Mesenchymal stem cell (in vitro differentiated cells and primary cell): ENCODE data around the gene ALK.

Experiments used
- DNase-seq: peaks from one replicate; pipeline ENCODE4 v3.0.0-alpha.2; 2013
- H2AFZ ChIP-seq: one replicate; pipeline ENCODE4 v1.6.1; 2013; ENCODE audit warnings: low read depth, mild to moderate bottlenecking, control low read depth, inconsistent platforms, low read length, moderate library complexity
- H2AK5ac ChIP-seq: 2 replicates; pipeline ENCODE4 v1.6.1; 2013; ENCODE audit warnings: low read length, moderate library complexity, mild to moderate bottlenecking, inconsistent platforms; ENCODE audit not compliant: severe bottlenecking
- H2BK120ac ChIP-seq: one replicate; pipeline ENCODE4 v1.6.1; 2013; ENCODE audit warnings: low read depth, mild to moderate bottlenecking, inconsistent platforms, low read length, moderate library complexity
- H2BK12ac ChIP-seq, 2 experiments: one replicate each; pipeline ENCODE4 v1.6.1; 2013; ENCODE audit warnings: inconsistent platforms in 2 of 2, low read length in 2 of 2, mild to moderate bottlenecking in 2 of 2, moderate library complexity in 2 of 2, control low read depth in 1 of 2
- H2BK15ac ChIP-seq: one replicate; pipeline ENCODE4 v1.6.1; 2013; ENCODE audit warnings: mild to moderate bottlenecking, low read depth, inconsistent platforms; ENCODE audit not compliant: poor library complexity, severe bottlenecking
- H2BK5ac ChIP-seq: 2 replicates; pipeline ENCODE4 v1.6.1; 2013; ENCODE audit warnings: low read depth, mild to moderate bottlenecking, low read length, control low read depth, inconsistent platforms; ENCODE audit not compliant: poor library complexity, severe bottlenecking
- H3K14ac ChIP-seq, 2 experiments: one replicate each; pipeline ENCODE4 v1.6.1; 2013; ENCODE audit warnings: inconsistent platforms in 2 of 2, low read length in 2 of 2, control low read depth in 1 of 2, mild to moderate bottlenecking in 1 of 2, moderate library complexity in 1 of 2
- H3K18ac ChIP-seq, 2 experiments: one replicate each; pipeline ENCODE4 v1.6.1; 2013; ENCODE audit warnings: inconsistent platforms in 2 of 2, low read length in 2 of 2, control low read depth in 1 of 2, low read depth in 1 of 2, mild to moderate bottlenecking in 1 of 2
- H3K23ac ChIP-seq, 2 experiments: one replicate each; pipeline ENCODE4 v1.6.1; 2013; ENCODE audit warnings: inconsistent platforms in 2 of 2, low read length in 2 of 2, mild to moderate bottlenecking in 2 of 2, moderate library complexity in 2 of 2, control low read depth in 1 of 2
- H3K27ac ChIP-seq: 2 replicates; pipeline ENCODE4 v1.5.1; 2013; ENCODE audit warnings: mild to moderate bottlenecking, moderate library complexity, low read length, control low read depth, inconsistent platforms; ENCODE audit not compliant: poor library complexity, severe bottlenecking
- H3K27me3 ChIP-seq, 2 experiments: 2 replicates each; pipeline versions ENCODE4 v1.6.1 to v1.7.0; 2013; ENCODE audit warnings: low read length in 2 of 2, mild to moderate bottlenecking in 2 of 2, moderate library complexity in 2 of 2, control low read depth in 1 of 2, inconsistent platforms in 1 of 2; ENCODE audit not compliant: control insufficient read depth in 1 of 2, insufficient read depth in 1 of 2
- H3K36me3 ChIP-seq, 2 experiments: 2 replicates each; pipeline versions ENCODE4 v1.6.1 to v1.7.0; 2013; ENCODE audit warnings: low read length in 2 of 2, control low read depth in 1 of 2, inconsistent platforms in 1 of 2, low read depth in 1 of 2, mild to moderate bottlenecking in 1 of 2; ENCODE audit not compliant: insufficient read depth in 2 of 2, control insufficient read depth in 1 of 2
- H3K4ac ChIP-seq, 2 experiments: one replicate each; pipeline ENCODE4 v1.6.1; 2013; ENCODE audit warnings: inconsistent platforms in 2 of 2, low read length in 2 of 2, mild to moderate bottlenecking in 2 of 2, moderate library complexity in 2 of 2, control low read depth in 1 of 2, low read depth in 1 of 2
- H3K4me1 ChIP-seq: 2 replicates; pipeline ENCODE4 v1.6.1; 2013; ENCODE audit warnings: low read depth, low read length, control low read depth; ENCODE audit not compliant: control insufficient read depth, insufficient read depth
- H3K4me2 ChIP-seq: 2 replicates; pipeline ENCODE4 v1.6.1; 2013; ENCODE audit warnings: low read length, mild to moderate bottlenecking, inconsistent platforms; ENCODE audit not compliant: poor library complexity, severe bottlenecking
- H3K4me3 ChIP-seq, 2 experiments: 2 replicates each; pipeline versions ENCODE4 v1.5.1 to v1.7.0; 2013; ENCODE audit warnings: low read length in 2 of 2, mild to moderate bottlenecking in 2 of 2, control low read depth in 1 of 2, low read depth in 1 of 2; ENCODE audit not compliant: insufficient read depth in 1 of 2
- H3K79me1 ChIP-seq: replicated peaks from 2 replicates; pipeline ENCODE4 v1.6.1; 2013; ENCODE audit warnings: mild to moderate bottlenecking, control low read depth, low read length, inconsistent platforms; ENCODE audit not compliant: poor library complexity, severe bottlenecking
- H3K9ac ChIP-seq: 2 replicates; pipeline ENCODE4 v1.7.0; 2013; ENCODE audit warnings: mild to moderate bottlenecking, low read length, moderate library complexity
- H3K9me3 ChIP-seq: 2 replicates; pipeline ENCODE4 v1.7.0; 2013; ENCODE audit warnings: mild to moderate bottlenecking, low read length; ENCODE audit not compliant: control insufficient read depth
- H4K8ac ChIP-seq: one replicate; pipeline ENCODE4 v1.6.1; 2013; ENCODE audit warnings: inconsistent platforms, mild to moderate bottlenecking, low read length, moderate library complexity
- H4K91ac ChIP-seq: one replicate; pipeline ENCODE4 v1.6.1; 2013; ENCODE audit warnings: mild to moderate bottlenecking, low read length, inconsistent platforms
- WGBS: methylation state at CpG from one replicate; pipeline ENCODE4 v1.1.7; 2013; ENCODE audit warnings: mixed read lengths; 5-methylcytosine and 5-hydroxymethylcytosine counted together

ALK gene

DNA sequence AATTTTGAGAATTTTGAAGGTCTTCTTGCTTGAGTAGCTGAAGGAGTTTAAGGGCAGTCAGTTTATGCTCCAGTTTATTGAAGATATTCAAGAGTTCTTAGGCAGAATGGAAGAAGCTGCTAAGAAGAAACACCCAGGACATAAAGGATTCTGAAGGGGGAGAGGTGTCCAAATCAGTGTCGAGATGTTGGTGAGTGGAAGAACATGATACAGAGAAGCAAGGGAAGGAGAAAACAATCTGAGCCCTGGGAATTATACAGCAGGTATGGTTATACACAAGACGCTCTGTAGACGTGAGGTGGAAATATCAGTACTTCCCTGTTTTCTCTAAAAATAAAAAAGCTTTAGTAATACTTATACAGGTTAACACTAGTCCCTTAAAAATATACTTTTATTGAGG is 746.0 kb downstream of the ALK start:
- no peak overlapping the region for H2AFZ ChIP-seq
- H2BK12ac ChIP-seq = no peak overlapping the region
- H3K27me3 ChIP-seq = no peaks in the 10 kb centered on the region
- no peak overlapping the region for H2BK5ac ChIP-seq
- no peak overlapping the region for H2BK120ac ChIP-seq
- no peak overlapping the region for H4K8ac ChIP-seq
- H3K9ac ChIP-seq = no peak overlapping the region
- no peak overlapping the region for H3K18ac ChIP-seq
- no peak overlapping the region for H2AK5ac ChIP-seq
- no peak overlapping the region for H2BK15ac ChIP-seq
- no peak for DNase-seq
- peaks cover 2% of the 10 kb centered on the region for H3K4me1 ChIP-seq
- no peak overlapping the region for H3K4me2 ChIP-seq
- peaks cover 10% of the 10 kb centered on the region for H3K79me1 ChIP-seq
- H3K9me3 ChIP-seq = no peaks in the 10 kb centered on the region
- H3K4me3 ChIP-seq = no peak overlapping the region
- H3K27ac ChIP-seq = no peak overlapping the region
- H4K91ac ChIP-seq = no peak overlapping the region
- peaks cover 9 to 62% of the 10 kb centered on the region in 2 experiments for H3K36me3 ChIP-seq
- H3K14ac ChIP-seq = no peak overlapping the region
- WGBS = 95% methylated on average over 1 of the region's 3 CpGs
- no peak overlapping the region for H3K4ac ChIP-seq
- no peak overlapping the region for H3K23ac ChIP-seq

DNA sequence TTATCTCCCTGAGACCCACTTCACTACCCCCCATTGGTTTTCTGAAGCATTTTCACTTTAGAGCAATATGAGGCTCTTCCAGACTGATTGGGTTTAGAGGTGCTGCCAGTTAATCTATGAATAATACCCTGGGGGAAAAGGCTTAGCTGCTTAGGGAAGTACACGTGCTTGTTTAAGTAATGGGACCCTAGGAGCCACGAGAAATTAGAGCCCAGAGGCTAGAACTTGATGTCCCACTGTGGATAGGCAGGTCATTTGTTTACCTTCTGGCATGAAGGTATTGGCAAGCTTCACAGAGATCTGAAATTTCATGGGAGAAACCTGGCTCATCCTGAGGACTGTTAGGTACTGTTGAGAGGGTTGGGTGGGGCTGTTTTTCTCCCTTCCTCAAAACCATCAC is 746.4 kb downstream of the ALK start:
- Histone ChIP-seq H3K4me1 (no peaks in the 10 kb centered on the region), H3K27ac (no peak overlapping the region), H3K9ac (no peak overlapping the region), H2AK5ac (no peak overlapping the region), H3K27me3 (no peaks in the 10 kb centered on the region), H3K4me2 (no peak overlapping the region), H4K91ac (no peak overlapping the region), H3K18ac (no peak overlapping the region), H3K4ac (no peak overlapping the region), H2BK12ac (no peak overlapping the region), H2AFZ (no peak overlapping the region), H3K79me1 (peaks cover 7% of the 10 kb centered on the region), H4K8ac (no peak overlapping the region), H2BK5ac (no peak overlapping the region), H3K9me3 (no peaks in the 10 kb centered on the region), H3K14ac (no peak overlapping the region), H3K23ac (no peak overlapping the region), H2BK15ac (no peak overlapping the region), H3K4me3 (no peak overlapping the region), H2BK120ac (no peak overlapping the region), H3K36me3 (peaks cover 6 to 62% of the 10 kb centered on the region in 2 experiments)
- 67% methylated on average over 2 of the region's 2 CpGs for WGBS
- DNase-seq = no peak

DNA sequence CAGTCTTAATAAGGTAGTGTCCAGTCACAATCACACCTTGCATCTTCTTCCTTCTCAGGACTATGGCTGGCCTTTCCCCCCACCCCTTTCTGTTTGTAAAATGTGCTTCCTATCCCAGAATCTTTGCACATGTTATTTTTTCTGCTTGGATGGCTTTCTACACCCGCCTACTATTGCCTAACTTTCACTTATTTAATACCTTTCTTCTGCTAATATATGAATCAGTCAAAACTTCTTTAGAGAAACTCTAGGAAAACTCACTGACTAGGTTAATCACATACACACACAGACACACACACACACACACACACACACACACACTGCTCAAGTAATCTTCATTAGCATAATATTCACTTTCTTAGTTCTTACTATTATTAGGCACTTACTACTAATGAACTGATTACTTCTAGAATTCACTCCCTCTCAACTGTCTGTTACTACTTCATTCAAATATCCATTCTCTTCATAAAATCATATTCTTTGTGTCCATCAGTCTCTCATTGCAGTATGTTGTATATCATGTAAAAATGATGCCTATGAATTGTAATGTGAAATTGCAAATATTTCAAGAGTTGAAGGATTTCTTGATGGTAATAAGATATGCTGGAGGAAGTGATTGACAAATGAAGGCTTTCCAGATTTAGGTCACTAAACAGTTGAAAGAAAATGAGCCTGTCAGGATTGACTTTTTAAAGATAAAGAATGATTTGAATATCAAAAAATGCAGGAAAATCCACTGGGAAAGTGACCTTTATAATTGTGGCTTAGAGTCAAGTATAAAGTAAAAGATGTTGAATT is 754.9 kb downstream of the ALK start:
- DNase-seq = no peak
- Histone ChIP-seq H3K14ac (no peak overlapping the region), H3K36me3 (peaks cover 3 to 58% of the 10 kb centered on the region in 2 experiments), H2AFZ (no peak overlapping the region), H3K4ac (no peak overlapping the region), H3K18ac (no peak overlapping the region), H3K27ac (peak overlapping the region; percentile 60), H3K4me1 (peaks cover 2% of the 10 kb centered on the region), H2BK5ac (no peak overlapping the region), H3K4me3 (no peak overlapping the region), H4K8ac (no peak overlapping the region), H2BK15ac (no peak overlapping the region), H3K4me2 (no peak overlapping the region), H3K27me3 (no peaks in the 10 kb centered on the region), H3K23ac (no peak overlapping the region), H3K9me3 (no peaks in the 10 kb centered on the region), H2BK120ac (no peak overlapping the region), H3K9ac (no peak overlapping the region), H2BK12ac (no peak overlapping the region), H3K79me1 (peaks cover 6% of the 10 kb centered on the region), H2AK5ac (no peak overlapping the region), H4K91ac (no peak overlapping the region)
- WGBS = 97% methylated on average over 1 of the region's 1 CpG

DNA sequence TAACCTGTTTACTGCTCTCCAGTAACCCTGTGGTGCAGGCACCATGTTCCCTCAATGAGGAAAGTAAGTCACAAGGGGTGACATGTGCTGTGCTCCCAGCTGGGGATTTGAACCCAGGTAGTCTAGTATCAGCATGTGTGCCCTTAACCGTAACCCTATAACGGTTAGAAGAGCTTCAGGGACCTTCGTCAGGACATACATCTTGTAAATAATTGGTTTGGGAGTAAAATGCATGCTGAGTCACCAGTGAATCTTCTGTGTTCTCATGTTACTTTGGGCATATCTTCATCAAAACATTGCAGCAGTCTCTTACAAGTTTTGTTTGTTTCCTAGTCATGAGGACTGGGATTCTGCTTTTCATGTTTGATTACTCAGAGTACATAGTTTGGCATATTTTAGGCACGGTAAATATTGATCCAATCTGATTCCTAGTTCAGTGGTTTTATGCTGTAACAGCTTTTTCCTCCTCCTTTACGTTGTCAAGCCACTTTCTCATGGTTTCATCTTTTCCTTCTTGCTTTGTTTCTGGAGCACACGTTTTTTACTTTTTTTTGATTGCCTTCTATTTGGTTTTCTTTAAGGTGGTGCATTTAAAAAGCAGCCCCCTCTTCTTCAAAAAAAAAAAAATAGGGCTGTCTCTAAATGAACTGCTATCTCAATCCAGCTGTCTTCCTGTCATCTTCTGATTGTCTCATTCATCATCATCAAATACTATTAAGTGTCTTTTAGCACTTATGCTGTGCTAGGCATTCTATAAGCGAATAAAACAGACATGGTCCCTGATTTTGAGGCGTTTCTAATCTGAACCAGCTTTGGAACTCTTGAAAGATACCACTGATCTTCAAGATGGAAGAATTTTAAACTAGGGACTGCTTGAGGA is 755.8 kb downstream of the ALK start:
- Histone ChIP-seq H3K4me2 (no peak overlapping the region), H2BK5ac (no peak overlapping the region), H3K36me3 (peaks cover 4 to 63% of the 10 kb centered on the region in 2 experiments), H3K4me3 (no peak overlapping the region), H3K9me3 (no peaks in the 10 kb centered on the region), H3K14ac (no peak overlapping the region), H3K23ac (no peak overlapping the region), H3K4ac (no peak overlapping the region), H3K4me1 (peaks cover 2% of the 10 kb centered on the region), H3K9ac (peak overlapping the region; percentile 11), H2AK5ac (no peak overlapping the region), H2BK12ac (no peak overlapping the region), H4K8ac (no peak overlapping the region), H3K18ac (no peak overlapping the region), H2BK15ac (no peak overlapping the region), H3K27ac (peak overlapping the region; percentile 60), H3K27me3 (no peaks in the 10 kb centered on the region), H3K79me1 (peaks cover 6% of the 10 kb centered on the region), H4K91ac (no peak overlapping the region), H2BK120ac (no peak overlapping the region), H2AFZ (no peak overlapping the region)
- DNase-seq = peak; percentile 74
- WGBS = 62% methylated on average over 8 of the region's 8 CpGs
